ENCODE results near the gene EEA1. TPM values are rescaled to one million over a fixed set of nuclear protein-coding genes. Genes with fewer than 3 reads are reported as not detected.
"Not testable (repeated sequence)": the region's sequence is repeated elsewhere in the genome, so short reads cannot be mapped to it uniquely, and the experiment has no call there.

EEA1 gene
- total RNA-seq, 6 experiments from 2014 or later: 40.7 to 45.2 (median 44.1) TPM

- Mint-ChIP-seq H3K4me1 (ENCODE audit: low read depth) (peaks cover 9% of the 10 kb centered on the region), H3K36me3 (ENCODE audit: low read depth) (peaks cover 62% of the 10 kb centered on the region), H3K27ac (no peak overlapping the region), H3K27me3 (ENCODE audit: insufficient read depth) (peaks cover 2% of the 10 kb centered on the region; the same call in 1 of the 2 replicates), H3K4me3 (no peak overlapping the region), H3K9me3 (peaks cover 5% of the 10 kb centered on the region)
- TF ChIP-seq CTCF (IDR thresholded peaks at IDR 0.05): no peak
- DNase-seq: no peak
Measured at GRCh38 chr12:92794814-92795213, 134.3 kb downstream of the EEA1 start.

- H3K27ac Mint-ChIP-seq; DNase-seq; H3K9me3 Mint-ChIP-seq; H3K4me1 Mint-ChIP-seq (ENCODE audit: low read depth); H3K27me3 Mint-ChIP-seq (ENCODE audit: insufficient read depth); H3K4me3 Mint-ChIP-seq: not testable (repeated sequence)
- H3K36me3 Mint-ChIP-seq (ENCODE audit: low read depth): peaks cover 65% of the 10 kb centered on the region
Measured at GRCh38 chr12:92794356-92794755, 134.7 kb downstream of the EEA1 start.

GRCh38 chr12:92786045-92786444 lies 143.1 kb downstream of the EEA1 start:
- no peak overlapping the region; the same call in 1 of the 2 replicates for H3K27ac Mint-ChIP-seq
- H3K27me3 Mint-ChIP-seq (ENCODE audit: insufficient read depth): no peaks in the 10 kb centered on the region; the same call in 1 of the 2 replicates

GRCh38 chr12:92785563-92785950 lies 143.5 kb downstream of the EEA1 start:
- no peak overlapping the region; the same call in 1 of the 2 replicates for H3K27ac Mint-ChIP-seq
- no peaks in the 10 kb centered on the region; the same call in 1 of the 2 replicates for H3K27me3 Mint-ChIP-seq (ENCODE audit: insufficient read depth)
- H3K4me1 Mint-ChIP-seq (ENCODE audit: low read depth): peaks cover 43% of the 10 kb centered on the region
- H3K36me3 Mint-ChIP-seq (ENCODE audit: low read depth): peaks cover 26% of the 10 kb centered on the region
- no peak for DNase-seq
- no peak overlapping the region for H3K4me3 Mint-ChIP-seq
- TF ChIP-seq CTCF (IDR thresholded peaks at IDR 0.05): no peak
- H3K9me3 Mint-ChIP-seq: no peaks in the 10 kb centered on the region

More at GRCh38 chr12:92786045-92786444, 143.1 kb downstream of the EEA1 start:
- no peaks in the 10 kb centered on the region for H3K9me3 Mint-ChIP-seq
- peak; percentile 35 for DNase-seq
- H3K4me3 Mint-ChIP-seq: no peak overlapping the region; the same call in 1 of the 2 replicates
- no peak for TF ChIP-seq CTCF (IDR thresholded peaks at IDR 0.05)
- peaks cover 31% of the 10 kb centered on the region for H3K36me3 Mint-ChIP-seq (ENCODE audit: low read depth)
- H3K4me1 Mint-ChIP-seq (ENCODE audit: low read depth): peaks cover 43% of the 10 kb centered on the region

- H3K36me3 Mint-ChIP-seq (ENCODE audit: low read depth): peaks cover 20% of the 10 kb centered on the region
- H3K27me3 Mint-ChIP-seq (ENCODE audit: insufficient read depth): no peaks in the 10 kb centered on the region; the same call in 1 of the 2 replicates
- peak; percentile 77 for DNase-seq
- H3K4me3 Mint-ChIP-seq: peak overlapping the region; percentile 54
- H3K9me3 Mint-ChIP-seq: no peaks in the 10 kb centered on the region
- peak overlapping the region; percentile 86 for H3K27ac Mint-ChIP-seq
- peaks cover 43% of the 10 kb centered on the region for H3K4me1 Mint-ChIP-seq (ENCODE audit: low read depth)
- peak; percentile 79 for TF ChIP-seq CTCF (IDR thresholded peaks at IDR 0.05)
Measured at GRCh38 chr12:92784797-92785562, 144.1 kb downstream of the EEA1 start.

GRCh38 chr12:92784356-92784755 lies 144.7 kb downstream of the EEA1 start:
- Mint-ChIP-seq H3K36me3 (ENCODE audit: low read depth) (peaks cover 15% of the 10 kb centered on the region), H3K27me3 (ENCODE audit: insufficient read depth) (no peaks in the 10 kb centered on the region; the same call in 1 of the 2 replicates), H3K27ac (peak overlapping the region; percentile 86), H3K4me1 (ENCODE audit: low read depth) (peaks cover 43% of the 10 kb centered on the region), H3K9me3 (no peaks in the 10 kb centered on the region), H3K4me3 (peak overlapping the region; percentile 54)
- DNase-seq: peak; percentile 65
- no peak for TF ChIP-seq CTCF (IDR thresholded peaks at IDR 0.05)
